H1 (cell line): Measurements from ENCODE around the gene PROSER2. TPM values are rescaled to one million over a fixed set of nuclear protein-coding genes. Genes with fewer than 3 reads are reported as not detected.

ENCODE experiments used
- CTCF ChIA-PET: fragments of 300-600 bp; sonication (Branson Sonifier 250); formaldehyde crosslinking; loops from one replicate; lab custom pipeline; 2021; ENCODE audit not compliant: partially characterized antibody; lab: Charles Lee
- POLR2A ChIA-PET: fragments of 300-600 bp; sonication (Branson Sonifier 250); formaldehyde crosslinking; loops from one replicate; lab custom pipeline; 2021; ENCODE audit warnings: inconsistent platforms; ENCODE audit not compliant: partially characterized antibody; lab: Charles Lee
- DNase-seq, 2 experiments: peaks; one replicate each; pipeline versions ENCODE4 v3.0.0 to v3.0.0-alpha.2; 2010 to 2022; ENCODE audit warnings: low spot score in 2 of 2, low read depth in 1 of 2, mixed read lengths in 1 of 2
- FAIRE-seq: peaks from 2 replicates; lab custom pipeline; 2011; peaks lifted over from hg19 to GRCh38; lab: Jason Lieb, UNC
- H2AFZ ChIP-seq: 2 replicates; pipeline ENCODE4 v1.8.1; 2012; ENCODE audit warnings: low read length, inconsistent platforms
- H2AK5ac ChIP-seq: 2 replicates; pipeline ENCODE4 v1.6.1; 2013; ENCODE audit warnings: low read depth, low read length
- H2BK120ac ChIP-seq: replicated peaks from 2 replicates; pipeline ENCODE3; 2013; ENCODE audit warnings: low read depth, low read length, inconsistent platforms
- H2BK12ac ChIP-seq: 2 replicates; pipeline ENCODE4 v1.6.1; 2013; ENCODE audit warnings: low read depth, low read length
- H2BK15ac ChIP-seq: 2 replicates; pipeline ENCODE4 v1.6.1; 2013; ENCODE audit warnings: low read length
- H2BK20ac ChIP-seq: 2 replicates; pipeline ENCODE4 v1.6.1; 2013; ENCODE audit warnings: low read length
- H2BK5ac ChIP-seq: 2 replicates; pipeline ENCODE4 v1.6.1; 2013; ENCODE audit warnings: low read depth, low read length
- H3K14ac ChIP-seq: 2 replicates; pipeline ENCODE4 v1.6.1; 2013; ENCODE audit warnings: inconsistent platforms; ENCODE audit not compliant: insufficient read length
- H3K18ac ChIP-seq: 2 replicates; pipeline ENCODE4 v1.6.1; 2013; ENCODE audit warnings: low read length; ENCODE audit errors: extremely low read depth
- H3K23ac ChIP-seq: 2 replicates; pipeline ENCODE4 v1.6.1; 2013; ENCODE audit warnings: inconsistent platforms; ENCODE audit not compliant: insufficient read length
- H3K23me2 ChIP-seq: 2 replicates; pipeline ENCODE4 v1.6.1; 2013; ENCODE audit warnings: low read depth, low read length
- H3K27ac ChIP-seq: 2 replicates; pipeline ENCODE4 v1.6.1; 2011; ENCODE audit warnings: low read depth, low read length, inconsistent platforms
- H3K27me3 ChIP-seq, 4 experiments: replicated peaks in 1 of 4; 1 replicate in 1 of 4; 2 replicates in 3 of 4; pipeline versions ENCODE4 v1.6.1 to v1.8.1; 2011 to 2013; ENCODE audit warnings: low read length in 3 of 4, mild to moderate bottlenecking in 3 of 4, inconsistent platforms in 2 of 4, mixed read lengths in 2 of 4, moderate library complexity in 1 of 4; ENCODE audit not compliant: control insufficient read depth in 3 of 4, insufficient read depth in 3 of 4; ENCODE audit errors: extremely low read depth in 1 of 4
- H3K36me3 ChIP-seq, 4 experiments: 2 replicates each; pipeline versions ENCODE4 v1.6.1 to v1.8.1; 2011 to 2013; ENCODE audit warnings: mild to moderate bottlenecking in 4 of 4, low read length in 3 of 4, moderate library complexity in 2 of 4, control low read depth in 1 of 4, inconsistent platforms in 1 of 4; ENCODE audit not compliant: insufficient read depth in 4 of 4, control insufficient read depth in 2 of 4
- H3K4ac ChIP-seq: replicated peaks from 2 replicates; pipeline ENCODE3; 2013; ENCODE audit warnings: low read length, low read depth, mixed read lengths, inconsistent platforms; ENCODE audit not compliant: insufficient read length
- H3K4me1 ChIP-seq, 4 experiments: replicated peaks in 1 of 4; 1 replicate in 1 of 4; 2 replicates in 3 of 4; pipeline versions ENCODE4 v1.6.1 to v1.8.1; 2011 to 2013; ENCODE audit warnings: low read length in 3 of 4, inconsistent platforms in 2 of 4, mixed read lengths in 1 of 4; ENCODE audit not compliant: insufficient read depth in 4 of 4, control insufficient read depth in 3 of 4
- H3K4me2 ChIP-seq, 2 experiments: 2 replicates each; pipeline versions ENCODE4 v1.6.1 to v1.8.1; 2011 to 2013; ENCODE audit warnings: low read depth in 2 of 2, low read length in 2 of 2, control low read depth in 1 of 2, inconsistent platforms in 1 of 2, mild to moderate bottlenecking in 1 of 2; ENCODE audit not compliant: insufficient read depth in 1 of 2
- H3K4me3 ChIP-seq, 4 experiments: fragments of 200-600, 300-600 bp in 1 of 4; sonication (generic), shearing (Covaris generic), sonication (Bioruptor Twin) in 1 of 4; 2 replicates each; pipeline versions ENCODE4 v1.5.1 to v1.8.1; 2011 to 2016; ENCODE audit warnings: low read length in 4 of 4, low read depth in 3 of 4, control low read depth in 2 of 4, inconsistent platforms in 2 of 4, mild to moderate bottlenecking in 2 of 4, mixed read lengths in 1 of 4, moderate library complexity in 1 of 4; ENCODE audit not compliant: insufficient read depth in 2 of 4; ENCODE audit errors: extremely low read depth in 1 of 4
- H3K56ac ChIP-seq: replicated peaks from 2 replicates; pipeline ENCODE3; 2013; ENCODE audit warnings: low read depth, mild to moderate bottlenecking, mixed read lengths, low read length, inconsistent platforms; ENCODE audit not compliant: insufficient read length
- H3K79me1 ChIP-seq: 2 replicates; pipeline ENCODE4 v1.6.1; 2013; ENCODE audit warnings: low read depth, low read length, control low read depth
- H3K79me2 ChIP-seq, 2 experiments: 2 replicates each; pipeline versions ENCODE4 v1.6.1 to v1.8.1; 2012 to 2013; ENCODE audit warnings: low read length in 2 of 2, mild to moderate bottlenecking in 2 of 2, inconsistent platforms in 1 of 2; ENCODE audit not compliant: insufficient read depth in 2 of 2, control insufficient read depth in 1 of 2
- H3K9ac ChIP-seq, 4 experiments: replicated peaks in 1 of 4; 1 replicate in 1 of 4; 2 replicates in 3 of 4; pipeline versions ENCODE4 v1.6.1 to v1.8.1; 2011 to 2013; ENCODE audit warnings: low read depth in 3 of 4, low read length in 3 of 4, control low read depth in 2 of 4, mild to moderate bottlenecking in 2 of 4, moderate library complexity in 2 of 4, inconsistent platforms in 1 of 4; ENCODE audit errors: extremely low read depth in 1 of 4
- H3K9me3 ChIP-seq, 2 experiments: 2 replicates each; pipeline versions ENCODE4 v1.6.1 to v1.8.1; 2012 to 2013; ENCODE audit warnings: mild to moderate bottlenecking in 2 of 2, moderate library complexity in 2 of 2, control low read depth in 1 of 2, inconsistent platforms in 1 of 2, low read depth in 1 of 2, low read length in 1 of 2, mixed read lengths in 1 of 2; ENCODE audit not compliant: insufficient read depth in 2 of 2
- H4K20me1 ChIP-seq, 2 experiments: replicated peaks in 1 of 2; 2 replicates each; pipeline versions ENCODE3 to v1.8.1; 2011 to 2013; ENCODE audit warnings: inconsistent platforms in 2 of 2, low read length in 2 of 2, mild to moderate bottlenecking in 1 of 2; ENCODE audit not compliant: insufficient read depth in 2 of 2, control insufficient read depth in 1 of 2
- H4K5ac ChIP-seq: 2 replicates; pipeline ENCODE4 v1.6.1; 2013; ENCODE audit warnings: low read length, low read depth, mixed read lengths, inconsistent platforms; ENCODE audit not compliant: insufficient read length
- H4K8ac ChIP-seq: 2 replicates; pipeline ENCODE4 v1.8.0; 2013; ENCODE audit warnings: mild to moderate bottlenecking, moderate library complexity, low read length, inconsistent platforms; ENCODE audit not compliant: insufficient read depth; ENCODE audit errors: extremely low read depth
- H4K91ac ChIP-seq: replicated peaks from 2 replicates; pipeline ENCODE3; 2013; ENCODE audit warnings: low read length, mixed read lengths, inconsistent platforms; ENCODE audit not compliant: insufficient read length
- SIX5 ChIP-seq: IDR thresholded peaks from 2 replicates; pipeline ENCODE4 v1.6.1; 2011; ENCODE audit warnings: mild to moderate bottlenecking, low read depth, low read length
- WGBS, 2 experiments: shearing (Covaris generic) in 1 of 2; methylation state at CpG; one replicate each; pipeline versions ENCODE4 v1.1.6 to v1.1.7; 2013 to 2015; ENCODE audit warnings: low lambda C conversion rate in 2 of 2, mixed read lengths in 2 of 2, inconsistent platforms in 1 of 2, low coverage in 1 of 2, missing lambda C conversion rate in 1 of 2; ENCODE audit not compliant: insufficient replicate concordance in 2 of 2, insufficient coverage in 1 of 2, insufficient read length in 1 of 2; ENCODE audit errors: extremely low coverage in 1 of 2, missing lambda C conversion rate in 1 of 2; 5-methylcytosine and 5-hydroxymethylcytosine counted together
- polyA plus RNA-seq, 7 experiments: library from polyadenylated mRNA; depleted of rRNA in 3 of 7; stranded (reverse) in 5 of 7; unstranded in 2 of 7; fragments of >200 nt in 5 of 7; fragments of 200-250 nt in 2 of 7; gene quantifications; 1 replicate in 5 of 7; 2 replicates in 1 of 7; 4 replicates in 1 of 7; pipeline versions ENCODE4 v1.2.1 to v1.2.3, GENCODE V29; 2011 to 2013; ENCODE audit warnings: missing spikeins in 2 of 7, mixed read lengths in 2 of 7
- total RNA-seq: library from RNA; stranded (reverse); fragmentation: NEBNext Ultra II Directional; extraction: Animal tissue kit (Norgen Biotek cat#: 25700); gene quantifications from 2 replicates; pipeline ENCODE4 v1.2.1, GENCODE V29; 2021

Gene PROSER2
- total and polyA plus RNA-seq, 2 of the 8 experiments (the other 6 are each of a cell fraction or from before 2014, with no cell fraction given), result 3.9 to 13.7 TPM

GRCh38 chr10:11781114-11781513, 42.0 kb upstream of the PROSER2 start:
- H3K27ac ChIP-seq, result no peak overlapping the region
- H3K23ac ChIP-seq, result no peak overlapping the region
- no peaks in the 10 kb centered on the region for H3K79me2 ChIP-seq
- H3K56ac ChIP-seq, result no peak overlapping the region
- H2BK20ac ChIP-seq, result no peak overlapping the region
- H4K5ac ChIP-seq, result no peak overlapping the region
- no peaks in the 10 kb centered on the region for H3K79me1 ChIP-seq
- H3K27me3 ChIP-seq, result no peaks in the 10 kb centered on the region
- H3K36me3 ChIP-seq, result no peaks in the 10 kb centered on the region
- H3K23me2 ChIP-seq, result no peaks in the 10 kb centered on the region
- H3K4me1 ChIP-seq, result no peaks in the 10 kb centered on the region
- H2BK15ac ChIP-seq, result no peak overlapping the region
- FAIRE-seq (no peak), DNase-seq (no peak)
- no peak overlapping the region for H3K14ac ChIP-seq
- no peak overlapping the region for H3K18ac ChIP-seq
- H2BK12ac ChIP-seq, result no peak overlapping the region
- no peak overlapping the region for H3K4ac ChIP-seq
- CTCF ChIA-PET, result interaction anchor here (0.6 to 3.6 kb wide), 10 partner anchors 9 to 412 kb away, joined by 3 to 20 read pairs (median 10); no protein-coding TSS in a partner anchor
- no peak overlapping the region for H2AFZ ChIP-seq
- H4K91ac ChIP-seq, result no peak overlapping the region
- H2AK5ac ChIP-seq, result no peak overlapping the region
- POLR2A ChIA-PET, result no interaction called here
- H3K9me3 ChIP-seq, result no peaks in the 10 kb centered on the region; a peak in 1 of 4 replicates
- no peaks in the 10 kb centered on the region for H4K20me1 ChIP-seq
- H3K9ac ChIP-seq, result no peak overlapping the region
- no peak overlapping the region for H3K4me2 ChIP-seq
- H2BK120ac ChIP-seq, result no peak overlapping the region
- H3K4me3 ChIP-seq, result no peak overlapping the region
- H2BK5ac ChIP-seq, result no peak overlapping the region
- 75% methylated on average over 6 of the region's 6 CpGs; no CpG with 5 or more reads in 1 of the 2 experiments for WGBS, 2 experiments
- H4K8ac ChIP-seq, result no peak overlapping the region
- TF ChIP-seq SIX5, result no peak
